ENCODE measurements around the gene SDC3.

The SDC3 gene

DNA sequence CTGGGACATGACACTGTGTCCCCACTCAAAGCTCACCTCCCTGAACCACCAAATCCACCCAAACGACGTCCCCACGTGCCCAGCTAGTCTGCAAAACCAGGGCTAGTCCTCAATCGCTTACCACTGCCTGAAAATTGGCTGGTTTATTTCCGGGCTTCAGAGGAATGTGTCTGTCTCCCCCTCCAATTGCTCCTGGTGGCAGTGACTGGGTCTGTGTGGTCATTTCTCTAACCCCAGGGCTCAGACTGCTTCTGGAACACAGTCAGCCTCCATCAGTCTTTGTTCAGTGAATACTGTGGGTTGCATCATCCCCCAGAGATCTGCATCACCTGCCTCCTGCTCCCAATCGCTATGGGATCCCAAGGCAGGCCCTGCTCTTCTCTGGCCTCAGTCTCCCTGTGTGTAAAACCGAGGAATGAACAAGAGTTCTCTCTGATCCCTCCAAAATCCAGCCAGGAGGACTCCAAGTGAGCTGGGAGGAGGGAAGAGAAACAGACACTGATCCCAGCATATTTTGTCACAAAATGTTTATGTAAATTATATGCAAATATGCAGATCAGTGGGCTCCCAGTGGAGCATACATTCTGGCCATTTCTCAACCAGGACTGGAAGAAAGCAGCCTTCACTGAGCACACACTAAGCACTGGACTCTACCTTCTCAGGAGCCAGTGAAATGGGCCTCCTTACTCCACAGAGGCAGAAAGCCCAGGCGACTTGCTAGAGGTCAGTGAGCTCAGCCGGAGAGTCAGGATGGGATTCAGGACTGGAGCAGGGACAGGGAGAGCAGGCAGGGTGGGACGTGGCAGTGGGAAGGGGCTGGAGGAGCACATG, 20.9 kb downstream of the SDC3 start:
- no peak for DNase-seq

DNA sequence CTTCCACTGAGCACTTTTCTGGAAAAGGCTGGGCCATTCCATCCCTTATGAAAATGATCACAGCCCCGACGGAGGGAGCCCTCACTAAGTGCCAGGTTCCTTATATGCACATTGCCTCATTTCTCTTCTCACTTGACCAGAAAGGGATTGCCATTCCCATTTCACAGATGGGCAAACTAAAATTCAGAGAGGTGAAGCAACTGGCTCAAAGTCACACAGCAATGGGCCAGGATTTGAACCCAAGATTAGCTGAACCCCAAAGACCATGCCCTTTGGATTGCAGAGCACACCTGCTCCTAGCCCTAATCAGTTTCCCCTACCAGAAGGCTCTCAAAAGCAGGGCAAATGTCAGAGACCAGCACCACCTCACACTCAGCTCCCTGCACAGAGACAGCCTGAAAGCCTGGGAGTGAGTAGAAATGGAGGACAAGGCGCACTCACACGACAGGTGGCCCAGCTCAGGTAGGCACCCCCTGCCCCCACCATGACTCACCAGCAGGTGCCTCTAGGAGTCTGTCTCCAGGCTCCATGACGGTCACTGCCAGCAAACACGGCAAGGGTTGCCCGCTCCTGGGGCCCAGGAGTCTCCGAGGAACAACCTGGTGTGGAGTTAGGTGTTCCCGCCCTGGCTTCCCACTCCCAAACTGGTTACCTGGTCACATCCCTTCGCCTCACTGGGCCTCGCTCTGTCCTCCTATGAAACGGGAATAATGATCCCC, 21.7 kb downstream of the SDC3 start:
- DNase-seq: no peak

DNA sequence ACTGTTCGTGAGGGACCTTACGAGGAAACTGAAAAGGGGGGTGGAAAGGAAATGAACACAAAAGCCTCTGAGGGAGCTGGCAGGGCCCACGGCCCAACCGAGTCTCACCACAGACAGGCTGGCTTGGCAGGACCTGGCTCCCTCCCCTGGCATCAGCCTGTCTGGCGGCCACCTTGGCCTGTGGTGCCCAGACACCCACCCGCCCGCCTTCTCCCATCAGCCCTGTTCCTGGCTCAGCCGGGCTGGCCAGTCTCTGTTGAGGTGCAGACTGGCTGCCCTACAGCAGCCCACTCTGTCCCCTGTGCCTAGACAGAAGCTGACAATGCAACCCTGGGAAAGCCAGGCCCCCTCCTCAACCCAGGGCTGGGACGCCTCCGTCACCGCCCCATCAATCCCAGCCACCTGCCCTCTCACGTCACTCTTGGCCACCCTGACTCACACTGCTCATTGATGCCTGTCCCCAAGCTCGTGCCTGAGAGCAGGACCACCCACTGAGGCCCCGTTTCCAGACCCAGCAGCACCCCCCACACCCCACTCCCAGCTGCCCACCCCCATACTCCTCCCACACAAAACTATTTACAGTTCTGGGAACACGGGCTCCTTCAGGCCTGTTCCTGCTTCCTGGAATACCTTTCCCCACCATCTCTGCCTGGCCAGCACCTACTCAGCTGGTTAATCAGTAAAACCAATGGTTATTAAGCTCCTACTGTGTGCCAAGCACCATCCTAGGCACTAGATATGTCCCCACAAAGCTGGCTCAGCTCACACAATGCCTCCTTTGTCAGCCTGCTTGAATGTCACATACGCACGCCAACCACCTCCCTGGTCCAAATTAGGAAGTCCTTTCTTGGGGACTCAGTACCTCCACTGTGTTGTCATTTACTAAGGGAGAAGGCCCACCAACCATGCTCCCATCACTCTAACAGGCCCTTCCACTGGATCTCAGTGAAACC, 22.7 kb downstream of the SDC3 start:
- DNase-seq: no peak

DNA sequence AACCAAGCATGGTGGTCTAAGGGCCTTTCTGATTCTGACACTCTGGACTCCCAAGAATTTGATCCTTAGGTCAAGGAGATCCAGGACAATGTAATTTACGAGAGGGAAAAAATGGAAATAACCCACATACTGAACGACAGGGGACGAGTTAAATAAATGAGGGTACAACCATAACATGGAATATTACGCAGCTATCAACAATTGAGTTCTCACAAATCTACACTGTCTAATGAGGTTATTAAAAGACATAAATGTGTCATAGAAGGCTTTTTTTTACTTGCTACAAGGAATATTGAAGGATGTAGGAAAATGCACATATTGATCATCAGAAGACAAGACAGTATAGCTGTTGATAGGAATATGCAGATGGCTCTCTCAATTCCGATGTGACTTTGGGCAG, 23.8 kb downstream of the SDC3 start:
- no peak for DNase-seq

DNA sequence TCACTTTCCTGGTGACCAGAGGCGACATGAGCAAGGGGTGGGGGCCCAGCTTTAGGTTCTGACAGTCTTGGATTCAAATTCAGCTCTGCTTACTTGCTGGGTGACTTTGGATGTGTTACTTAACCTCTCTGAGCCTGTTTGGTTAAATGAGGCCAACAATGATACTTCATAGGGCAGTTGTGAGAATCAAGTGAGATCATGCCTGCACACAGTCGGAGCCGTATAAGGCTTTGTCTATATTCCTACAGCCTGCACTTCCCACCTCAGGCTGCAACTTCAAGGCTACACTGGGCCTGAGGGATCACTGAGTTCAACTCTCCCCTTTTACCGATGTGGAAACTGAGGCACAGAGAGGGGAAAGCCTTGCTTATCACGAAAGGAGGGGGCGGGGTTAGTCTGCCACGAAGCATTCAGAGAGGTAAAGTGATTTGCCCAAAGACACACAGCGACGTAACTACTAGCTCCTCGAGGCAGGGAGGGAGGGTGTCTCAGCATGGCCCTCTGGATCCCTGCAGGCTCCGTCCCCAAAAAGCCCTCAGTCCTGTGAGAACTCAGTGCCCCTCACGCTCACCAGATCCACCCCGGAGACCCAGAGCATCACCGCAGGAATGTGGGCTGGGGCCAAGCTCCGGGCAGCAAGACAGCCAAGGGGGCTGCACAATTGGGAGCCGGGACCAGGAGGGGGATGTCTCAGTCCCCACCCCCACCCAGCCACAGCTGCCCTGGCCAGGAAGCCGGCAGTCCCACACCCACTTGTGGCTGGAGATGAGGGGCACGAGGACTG, 25.0 kb downstream of the SDC3 start:
- DNase-seq: no peak

DNA sequence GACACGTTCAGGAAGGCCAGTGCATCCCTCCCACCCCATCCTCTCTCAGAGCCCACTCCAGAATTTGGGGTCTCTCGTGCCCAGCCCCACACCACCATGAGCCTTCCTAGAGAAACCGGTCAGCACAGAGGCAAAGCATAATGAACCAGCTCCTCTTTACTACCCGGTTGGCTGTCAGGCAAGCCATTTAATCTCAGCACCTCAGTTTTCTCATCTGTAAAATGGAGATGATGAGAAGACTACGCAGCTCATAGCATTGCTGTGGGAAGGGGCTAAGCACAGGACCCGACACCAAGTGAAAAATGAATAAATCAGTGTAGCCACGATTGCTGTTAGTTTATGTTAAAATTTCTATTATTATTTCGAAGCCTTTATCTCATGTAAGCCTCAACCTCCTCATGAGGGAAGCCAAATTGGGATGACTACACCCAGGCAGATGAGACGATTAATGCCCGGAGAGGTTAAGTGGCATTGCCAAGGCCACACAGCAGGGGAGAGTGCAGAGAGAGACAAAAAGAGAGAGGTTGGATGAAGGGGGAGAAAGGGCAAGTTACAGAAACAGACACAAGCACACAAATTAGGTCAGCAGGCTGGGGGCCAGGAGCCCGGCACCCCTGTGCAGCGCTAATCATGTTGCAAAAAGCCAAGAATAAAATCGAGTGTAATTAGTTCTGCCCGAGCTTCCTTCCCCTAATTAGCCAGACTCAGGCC, 25.7 kb downstream of the SDC3 start:
- DNase-seq: no peak

DNA sequence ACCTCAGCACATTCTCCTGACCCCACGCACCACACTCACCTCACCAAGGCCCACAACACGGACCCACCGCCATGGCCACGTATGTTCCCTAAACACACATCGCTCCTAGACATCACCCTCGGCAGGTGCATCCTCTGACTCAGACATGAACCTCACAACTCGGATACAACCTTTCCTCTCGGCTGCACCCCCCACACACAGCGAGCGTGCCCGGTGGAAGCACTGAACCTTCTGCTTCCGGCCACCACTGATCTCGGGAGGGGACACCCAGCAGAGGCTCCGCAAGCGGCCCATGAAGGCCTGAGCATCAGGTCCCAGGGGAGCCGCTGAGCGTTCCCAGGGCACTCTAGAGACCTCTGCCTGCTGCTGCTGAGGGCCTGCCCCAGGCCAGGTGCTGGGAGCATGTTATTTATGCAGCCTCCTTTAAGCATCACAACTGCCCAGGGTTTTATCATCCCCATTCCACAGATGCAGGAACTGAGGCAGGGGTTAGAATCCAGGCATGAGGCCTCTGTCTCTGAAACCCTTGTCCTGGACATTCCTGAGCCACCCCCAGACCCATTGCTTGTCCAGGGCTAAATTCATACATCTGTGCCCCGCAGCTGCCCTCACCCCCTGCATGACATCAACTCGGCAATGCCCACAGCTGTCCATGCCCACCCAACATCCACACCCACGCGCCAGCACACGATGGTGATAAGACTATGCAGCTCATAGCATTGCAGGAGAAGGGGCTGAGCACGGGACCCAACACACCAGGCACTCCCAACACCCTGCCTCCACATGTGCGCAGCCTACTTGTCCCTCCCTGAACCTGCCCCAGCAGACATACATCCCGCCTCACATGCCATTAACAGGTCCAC, 27.0 kb downstream of the SDC3 start:
- DNase-seq: no peak

DNA sequence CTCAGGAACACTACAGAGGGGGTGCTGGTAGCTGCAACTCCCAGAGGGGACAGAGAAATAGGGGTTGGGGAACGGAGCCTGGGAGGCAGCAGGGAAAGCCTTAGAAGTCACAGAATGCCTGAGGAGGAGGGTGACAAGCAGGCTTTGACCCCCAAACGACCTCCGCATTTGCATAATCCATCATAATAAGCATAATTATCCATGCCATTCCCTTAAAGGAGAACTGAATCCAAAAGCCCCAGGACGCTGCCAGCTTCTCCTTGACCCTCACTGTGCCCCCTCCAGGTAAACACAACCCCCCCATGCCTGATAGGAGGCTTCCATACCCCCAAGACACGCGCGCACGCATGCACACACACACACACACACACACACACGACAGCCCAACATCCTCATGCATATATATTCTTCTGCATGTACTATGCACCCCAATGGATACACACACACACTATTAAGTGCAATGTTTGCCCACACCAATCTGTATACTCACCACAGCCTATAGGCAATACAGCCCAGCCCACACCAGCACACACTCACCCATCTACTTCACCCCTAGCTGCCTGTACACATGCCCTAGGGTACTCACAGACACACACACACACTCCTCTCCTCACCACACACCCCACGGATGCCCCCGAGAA, 27.8 kb downstream of the SDC3 start:
- DNase-seq: no peak

DNA sequence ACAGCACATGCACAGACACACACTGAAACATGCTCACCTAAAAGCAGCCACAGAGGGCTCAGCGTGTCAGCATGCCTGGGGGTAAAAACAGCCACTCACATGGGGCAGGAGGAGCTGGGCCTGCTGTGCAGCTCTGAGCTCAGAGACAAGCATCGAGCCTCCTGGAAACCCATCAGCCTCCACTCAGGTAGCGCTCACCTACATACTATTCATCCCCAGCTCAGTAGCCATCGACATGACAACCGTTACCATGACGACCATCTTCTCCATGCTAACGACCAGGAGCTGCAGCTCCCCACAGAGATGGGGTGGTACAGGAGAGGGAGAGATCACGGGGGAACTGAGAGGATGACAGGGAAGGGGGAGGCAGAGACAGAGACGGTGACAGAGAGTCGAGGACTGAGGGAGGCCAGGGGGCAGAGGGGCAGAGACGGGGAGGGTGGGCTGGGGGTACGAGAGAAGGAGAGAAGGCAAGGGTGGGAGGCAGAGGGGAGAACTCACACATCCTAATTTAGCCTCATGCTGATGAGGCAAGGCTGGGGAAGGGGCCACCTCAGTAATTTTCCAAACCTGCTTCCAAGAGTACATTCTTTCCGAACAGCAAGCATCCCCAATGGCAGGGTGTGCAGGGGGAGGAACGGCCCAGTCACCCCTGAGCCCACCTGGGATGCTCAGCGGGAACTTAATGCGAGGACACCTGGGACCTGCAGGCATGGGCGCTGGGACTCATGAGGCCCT, 28.4 kb downstream of the SDC3 start:
- no peak for DNase-seq

DNA sequence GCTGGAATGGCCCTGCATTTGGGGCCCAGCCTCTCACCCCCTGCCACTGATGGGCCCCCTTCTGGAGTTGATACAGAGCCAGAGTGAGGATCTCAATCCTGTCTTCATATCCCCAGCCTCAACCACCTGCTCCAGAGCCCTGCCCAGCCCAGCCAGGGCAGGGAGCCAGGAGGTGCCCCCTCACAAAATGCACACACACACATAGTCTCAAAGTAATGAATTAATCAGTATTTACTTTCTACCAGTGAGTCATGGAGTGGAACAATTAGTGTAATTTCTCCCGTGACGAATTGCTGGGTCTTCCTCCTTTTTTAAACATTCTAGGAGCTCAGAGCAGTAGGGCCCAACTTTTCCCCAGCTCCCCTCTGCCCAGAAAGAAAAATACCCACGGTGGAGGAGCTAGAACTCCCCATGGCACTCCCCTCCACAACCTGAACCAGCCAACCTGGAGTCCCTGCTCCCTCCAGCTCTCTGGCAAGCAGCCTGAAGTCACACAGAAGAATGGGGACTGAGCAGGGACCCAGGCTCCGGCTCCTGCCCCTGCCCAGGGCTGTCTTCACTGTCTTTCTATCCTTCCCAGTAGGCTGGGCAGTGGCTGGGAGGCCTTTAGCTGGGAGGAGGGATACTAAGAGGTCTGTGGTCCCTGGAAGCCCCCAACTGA, 29.3 kb downstream of the SDC3 start:
- DNase-seq: no peak

DNA sequence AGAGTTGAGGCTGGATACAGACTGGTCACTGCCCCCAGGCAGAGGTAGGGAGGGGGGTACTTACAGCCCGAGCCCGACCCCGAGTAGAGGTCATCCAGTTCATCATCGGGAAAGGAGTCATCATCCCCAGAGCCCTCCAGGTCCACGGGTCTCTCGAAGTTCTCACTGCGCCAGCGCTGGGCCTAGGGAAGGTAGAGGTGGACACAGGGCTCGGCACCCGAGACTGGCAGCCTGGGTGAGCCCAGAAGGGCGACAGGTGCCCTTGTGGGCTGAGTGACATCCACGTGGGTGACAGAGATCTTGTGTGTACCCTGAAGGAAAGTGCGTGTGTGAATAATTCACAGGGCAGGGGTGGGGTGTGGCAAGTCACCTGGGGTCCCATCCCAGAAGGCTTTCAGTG, 30.0 kb downstream of the SDC3 start:
- DNase-seq: no peak

DNA sequence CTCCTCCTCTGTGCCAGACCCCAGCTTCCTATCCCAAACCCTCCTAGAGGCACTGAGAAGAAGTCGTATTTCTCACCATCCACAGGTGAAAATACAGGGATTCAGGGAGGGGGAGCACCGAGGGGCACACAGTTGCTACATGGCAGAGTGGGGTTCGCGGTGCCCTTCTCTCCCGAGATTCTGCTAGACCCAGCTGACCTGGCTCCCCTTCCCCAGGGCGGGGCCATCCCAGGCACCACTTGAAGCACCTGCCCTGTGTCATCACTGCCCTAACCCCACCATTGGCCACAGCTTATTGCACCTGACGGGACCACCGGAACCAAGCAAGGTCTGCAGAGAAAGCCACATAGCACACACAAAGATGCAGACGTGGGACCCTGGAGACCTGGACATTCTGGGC, 30.5 kb downstream of the SDC3 start:
- no peak for DNase-seq

DNA sequence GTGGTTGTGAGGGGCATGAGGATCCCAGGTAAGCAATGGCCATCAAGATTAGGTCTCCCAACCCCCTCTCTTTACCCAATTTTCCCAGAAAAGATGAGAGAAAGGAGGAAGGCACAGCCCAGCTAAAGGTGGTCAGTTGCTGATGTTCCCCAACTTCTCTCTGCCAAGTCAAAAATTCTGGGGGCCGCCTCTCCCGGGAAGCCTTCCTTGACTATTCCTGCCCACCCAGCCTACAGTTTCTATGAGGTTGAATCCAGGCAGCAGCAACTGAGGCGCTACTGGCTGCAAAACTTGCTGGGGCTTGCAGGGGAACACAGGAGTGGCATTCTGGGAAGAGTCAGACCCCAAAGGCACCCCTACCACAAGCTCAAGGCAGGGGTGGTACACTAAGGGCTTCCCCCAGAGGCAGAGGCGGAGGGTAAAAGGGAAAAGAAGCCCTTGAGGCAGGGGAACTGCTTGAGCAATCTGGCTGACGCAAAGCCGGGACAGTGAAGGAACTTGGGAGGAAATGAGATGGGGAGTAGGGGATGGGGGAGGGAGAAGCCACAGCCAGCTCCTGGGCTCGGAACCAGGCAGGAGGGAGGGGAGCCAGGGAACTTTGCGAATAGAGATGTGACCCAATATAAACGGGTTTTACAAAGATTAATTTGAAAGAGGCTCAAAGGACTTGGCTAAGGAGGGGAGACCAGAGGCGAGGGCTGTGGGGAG, 31.2 kb downstream of the SDC3 start:
- no peak for DNase-seq

DNA sequence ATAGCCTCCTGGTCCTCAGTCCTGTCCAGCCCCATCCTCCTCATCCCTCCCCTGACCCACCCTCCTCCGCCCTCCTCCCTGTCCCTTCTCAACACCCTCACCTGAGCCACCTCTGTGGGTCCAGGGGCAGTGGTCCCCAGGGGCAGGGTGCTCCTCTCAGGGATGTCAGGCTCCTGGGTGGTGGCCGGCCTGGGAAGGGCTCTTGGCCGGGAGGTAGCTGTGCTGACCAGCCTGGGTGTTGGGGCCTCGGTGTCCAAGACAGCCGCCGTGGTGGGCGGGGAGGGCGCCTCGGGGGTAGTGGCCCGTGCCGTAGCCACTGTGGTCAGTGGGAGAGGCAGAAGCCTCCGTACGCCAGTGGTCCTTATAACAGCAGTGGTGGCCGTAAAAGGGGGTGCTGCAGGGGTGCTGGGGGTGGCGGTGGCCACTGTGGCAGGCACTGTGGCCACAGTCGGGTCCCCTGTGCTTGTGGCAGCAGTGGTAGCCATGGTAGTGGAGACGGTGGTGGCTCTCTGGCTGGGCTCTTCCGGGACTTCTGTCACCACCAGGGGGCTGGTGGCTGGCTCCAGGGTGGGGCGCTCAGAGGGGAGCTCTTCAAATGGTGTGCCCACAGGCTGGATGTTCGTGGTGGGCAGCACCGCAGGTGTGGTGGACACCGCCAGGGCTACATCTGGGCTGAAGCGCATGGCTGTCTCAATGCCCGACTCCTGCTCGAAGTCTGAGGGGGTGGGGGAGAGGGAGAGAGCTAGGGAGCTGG, 31.9 kb downstream of the SDC3 start:
- no peak for DNase-seq

DNA sequence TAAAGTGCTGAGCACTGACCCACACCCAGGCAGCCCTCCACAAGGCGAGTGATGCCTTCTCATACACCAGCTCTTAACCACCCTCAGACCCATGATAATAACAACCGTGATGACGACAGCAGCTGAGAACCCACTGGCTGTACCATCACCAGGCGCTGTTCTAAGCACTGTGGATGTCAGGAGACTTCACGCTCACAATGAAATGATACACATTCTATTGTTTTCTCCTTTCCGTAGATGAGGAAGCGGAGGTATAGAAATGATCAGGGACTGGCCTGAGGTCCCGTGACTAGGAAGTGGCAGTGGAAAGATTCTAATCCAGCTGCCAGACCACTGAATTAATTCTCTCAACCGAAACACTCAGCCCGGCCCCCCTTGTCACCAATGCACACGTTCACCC, 32.6 kb downstream of the SDC3 start:
- DNase-seq: no peak

DNA sequence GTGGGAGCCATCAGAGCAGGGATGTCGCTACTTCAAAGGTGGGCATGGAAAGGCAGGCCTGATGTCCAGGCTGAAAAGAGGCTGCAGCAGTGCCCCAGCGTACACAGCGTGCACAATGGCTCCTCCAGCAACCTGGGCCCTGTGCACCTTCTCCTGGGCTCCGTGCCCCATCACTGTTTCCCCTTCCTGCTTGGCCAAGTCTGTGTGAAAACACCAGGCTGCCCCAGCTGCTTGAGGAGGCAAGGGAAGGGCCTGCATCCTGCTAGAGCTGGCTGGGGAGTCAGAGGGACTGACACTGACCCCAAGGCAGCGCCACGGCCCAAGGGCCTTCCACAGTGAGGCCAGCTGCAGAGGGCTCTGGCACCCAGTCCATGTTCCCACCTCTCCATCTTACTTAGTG, 33.4 kb downstream of the SDC3 start:
- DNase-seq: no peak

DNA sequence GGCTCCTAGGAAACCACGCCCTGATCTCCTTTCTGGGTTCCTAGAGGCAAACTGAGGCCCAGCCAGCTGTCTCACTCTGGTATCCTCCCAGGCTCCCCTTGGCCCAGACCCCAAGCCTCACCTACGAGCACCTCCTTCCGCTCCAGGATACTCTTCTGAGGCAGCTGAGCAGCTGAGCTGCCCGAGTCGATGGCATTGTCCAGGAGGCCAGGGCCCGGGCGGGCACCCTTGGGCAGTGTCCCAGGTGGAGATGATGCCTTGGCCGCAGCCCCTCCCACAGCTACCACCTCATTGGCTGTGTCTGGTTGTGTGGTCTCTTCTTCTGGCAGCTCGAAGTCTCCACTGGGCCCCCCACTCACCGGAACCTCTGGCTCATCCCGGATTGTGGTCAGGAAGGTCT, 34.4 kb downstream of the SDC3 start:
- no peak for DNase-seq

DNA sequence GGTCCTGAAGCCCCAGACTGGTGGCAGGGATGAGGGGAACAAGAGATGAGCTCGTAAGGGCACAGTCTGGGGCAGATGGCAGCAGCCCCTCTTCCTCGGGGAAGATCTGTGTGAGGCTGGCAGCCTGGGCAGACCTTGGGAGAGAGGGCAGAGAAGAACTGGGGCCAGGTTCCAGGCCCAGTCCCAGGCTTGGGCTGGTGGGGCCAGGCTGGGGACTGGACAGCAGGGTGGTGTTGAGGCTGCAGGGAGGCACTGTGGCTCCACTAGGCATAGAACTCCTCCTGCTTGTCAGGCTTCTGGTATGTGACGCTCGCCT, 35.7 kb downstream of the SDC3 start:
- no peak for DNase-seq

All from GOT3 (cell line).